KMS-11 (cell line): ENCODE results near the gene AR.

Experiments used
- H2AFZ ChIP-seq: fragments of 200-600 bp; sonication (generic); 2 replicates; pipeline ENCODE4 v1.6.1; 2016; ENCODE audit warnings: antibody characterized with exemption, mixed run types, low read depth
- H3K27ac ChIP-seq: fragments of 200-600 bp; sonication (generic); 2 replicates; pipeline ENCODE4 v1.6.1; 2016; ENCODE audit warnings: mild to moderate bottlenecking, mixed run types
- H3K27me3 ChIP-seq: fragments of 200-600 bp; sonication (generic); 2 replicates; pipeline ENCODE4 v1.6.1; 2017; ENCODE audit warnings: mild to moderate bottlenecking, low read depth, mixed run types, moderate library complexity; ENCODE audit not compliant: insufficient read depth
- H3K36me3 ChIP-seq: fragments of 200-600 bp; sonication (generic); 2 replicates; pipeline ENCODE4 v1.6.1; 2017; ENCODE audit warnings: mild to moderate bottlenecking, mixed run types; ENCODE audit not compliant: insufficient read depth
- H3K4me1 ChIP-seq: fragments of 200-600 bp; sonication (generic); 2 replicates; pipeline ENCODE4 v1.6.1; 2016; ENCODE audit warnings: mild to moderate bottlenecking, low read depth, mixed run types; ENCODE audit not compliant: poor library complexity, severe bottlenecking
- H3K4me2 ChIP-seq: fragments of 200-600 bp; sonication (generic); 2 replicates; pipeline ENCODE4 v1.7.0; 2016; ENCODE audit warnings: mild to moderate bottlenecking, mixed run types
- H3K4me3 ChIP-seq: fragments of 200-600 bp; sonication (generic); IDR thresholded peaks from 2 replicates; pipeline ENCODE4 v1.6.1; 2017; ENCODE audit warnings: low read depth, low read length, mixed read lengths; ENCODE audit not compliant: insufficient read depth
- H3K79me2 ChIP-seq: fragments of 200-600 bp; sonication (generic); 2 replicates; pipeline ENCODE4 v1.6.1; 2016; ENCODE audit warnings: low read depth, mixed run types; ENCODE audit not compliant: insufficient read depth
- H3K9ac ChIP-seq: fragments of 200-600 bp; sonication (generic); 2 replicates; pipeline ENCODE4 v1.6.1; 2016; ENCODE audit warnings: mild to moderate bottlenecking, mixed run types
- H4K20me1 ChIP-seq: fragments of 200-600 bp; sonication (generic); 2 replicates; pipeline ENCODE4 v1.6.1; 2016; ENCODE audit warnings: mild to moderate bottlenecking, mixed run types; ENCODE audit not compliant: insufficient read depth
- TF ChIP-seq, protein P1 (sequence below): fragments of 200-600 bp; sonication (generic); conservative IDR thresholded peaks from 2 replicates; pipeline ENCODE4 v1.6.1; 2017; ENCODE audit warnings: low read depth, mild to moderate bottlenecking, antibody characterized with exemption, low read length, moderate library complexity, mixed read lengths

Gene AR

DNA sequence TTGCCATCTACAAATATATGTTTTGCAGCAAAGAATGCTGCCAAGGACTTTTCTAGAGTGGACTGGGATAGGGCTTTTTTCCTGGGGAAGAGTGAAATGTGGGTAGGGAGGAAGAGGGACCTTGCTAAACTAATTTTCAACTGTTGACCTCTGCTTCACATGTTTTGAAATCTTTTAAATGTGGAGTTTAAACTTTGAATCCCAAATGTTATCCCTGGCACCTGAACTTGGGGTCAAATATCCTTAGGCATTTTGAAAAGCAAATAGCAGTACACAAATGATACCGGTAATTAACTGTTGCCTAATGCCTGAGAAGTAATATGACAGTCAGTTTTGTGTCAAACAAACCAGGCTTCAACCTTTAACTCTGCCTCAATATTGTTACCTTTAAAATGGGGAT lies 7.3 kb upstream of the AR start:
- Histone ChIP-seq H3K79me2 (no peaks in the 10 kb centered on the region), H3K36me3 (no peaks in the 10 kb centered on the region), H4K20me1 (no peaks in the 10 kb centered on the region), H3K27me3 (no peaks in the 10 kb centered on the region), H3K9ac (no peak overlapping the region), H3K4me2 (no peak overlapping the region), H2AFZ (no peak overlapping the region), H3K27ac (no peak overlapping the region), H3K4me3 (no peak overlapping the region), H3K4me1 (no peaks in the 10 kb centered on the region)
- TF ChIP-seq, protein P1, sequence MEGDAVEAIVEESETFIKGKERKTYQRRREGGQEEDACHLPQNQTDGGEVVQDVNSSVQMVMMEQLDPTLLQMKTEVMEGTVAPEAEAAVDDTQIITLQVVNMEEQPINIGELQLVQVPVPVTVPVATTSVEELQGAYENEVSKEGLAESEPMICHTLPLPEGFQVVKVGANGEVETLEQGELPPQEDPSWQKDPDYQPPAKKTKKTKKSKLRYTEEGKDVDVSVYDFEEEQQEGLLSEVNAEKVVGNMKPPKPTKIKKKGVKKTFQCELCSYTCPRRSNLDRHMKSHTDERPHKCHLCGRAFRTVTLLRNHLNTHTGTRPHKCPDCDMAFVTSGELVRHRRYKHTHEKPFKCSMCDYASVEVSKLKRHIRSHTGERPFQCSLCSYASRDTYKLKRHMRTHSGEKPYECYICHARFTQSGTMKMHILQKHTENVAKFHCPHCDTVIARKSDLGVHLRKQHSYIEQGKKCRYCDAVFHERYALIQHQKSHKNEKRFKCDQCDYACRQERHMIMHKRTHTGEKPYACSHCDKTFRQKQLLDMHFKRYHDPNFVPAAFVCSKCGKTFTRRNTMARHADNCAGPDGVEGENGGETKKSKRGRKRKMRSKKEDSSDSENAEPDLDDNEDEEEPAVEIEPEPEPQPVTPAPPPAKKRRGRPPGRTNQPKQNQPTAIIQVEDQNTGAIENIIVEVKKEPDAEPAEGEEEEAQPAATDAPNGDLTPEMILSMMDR = no peak

DNA sequence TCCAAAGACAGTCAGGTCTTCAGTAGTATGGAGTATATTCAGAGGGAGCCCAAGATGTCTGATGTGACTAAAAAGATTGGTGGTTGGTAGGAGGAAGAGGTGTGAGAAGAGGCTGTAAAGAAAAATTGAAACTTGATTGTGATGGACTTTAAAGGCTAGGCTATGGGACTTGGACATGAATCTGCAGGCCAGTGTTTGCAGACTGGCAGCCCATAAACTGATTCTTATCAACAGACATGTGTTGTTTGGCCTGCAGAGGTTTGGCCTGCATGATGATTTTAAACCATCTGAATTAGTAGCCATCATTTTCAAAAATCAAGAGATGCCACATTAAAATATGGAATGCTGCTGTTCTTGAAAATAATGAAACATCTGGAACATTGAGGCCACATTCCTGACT lies 5.4 kb upstream of the AR start:
- H2AFZ ChIP-seq = no peak overlapping the region
- H4K20me1 ChIP-seq = no peaks in the 10 kb centered on the region
- no peaks in the 10 kb centered on the region for H3K27me3 ChIP-seq
- no peak overlapping the region for H3K9ac ChIP-seq
- no peaks in the 10 kb centered on the region for H3K79me2 ChIP-seq
- no peak overlapping the region for H3K4me2 ChIP-seq
- H3K4me1 ChIP-seq = no peaks in the 10 kb centered on the region
- no peak overlapping the region for H3K4me3 ChIP-seq
- H3K27ac ChIP-seq = no peak overlapping the region
- H3K36me3 ChIP-seq = no peaks in the 10 kb centered on the region
- TF ChIP-seq, protein P1 = no peak

DNA sequence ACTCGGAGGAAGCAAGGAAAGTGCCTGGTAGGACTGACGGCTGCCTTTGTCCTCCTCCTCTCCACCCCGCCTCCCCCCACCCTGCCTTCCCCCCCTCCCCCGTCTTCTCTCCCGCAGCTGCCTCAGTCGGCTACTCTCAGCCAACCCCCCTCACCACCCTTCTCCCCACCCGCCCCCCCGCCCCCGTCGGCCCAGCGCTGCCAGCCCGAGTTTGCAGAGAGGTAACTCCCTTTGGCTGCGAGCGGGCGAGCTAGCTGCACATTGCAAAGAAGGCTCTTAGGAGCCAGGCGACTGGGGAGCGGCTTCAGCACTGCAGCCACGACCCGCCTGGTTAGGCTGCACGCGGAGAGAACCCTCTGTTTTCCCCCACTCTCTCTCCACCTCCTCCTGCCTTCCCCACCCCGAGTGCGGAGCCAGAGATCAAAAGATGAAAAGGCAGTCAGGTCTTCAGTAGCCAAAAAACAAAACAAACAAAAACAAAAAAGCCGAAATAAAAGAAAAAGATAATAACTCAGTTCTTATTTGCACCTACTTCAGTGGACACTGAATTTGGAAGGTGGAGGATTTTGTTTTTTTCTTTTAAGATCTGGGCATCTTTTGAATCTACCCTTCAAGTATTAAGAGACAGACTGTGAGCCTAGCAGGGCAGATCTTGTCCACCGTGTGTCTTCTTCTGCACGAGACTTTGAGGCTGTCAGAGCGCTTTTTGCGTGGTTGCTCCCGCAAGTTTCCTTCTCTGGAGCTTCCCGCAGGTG lies 637 bp downstream of the AR start:
- H3K36me3 ChIP-seq = no peaks in the 10 kb centered on the region
- no peak overlapping the region for H3K4me3 ChIP-seq
- no peak overlapping the region for H3K27ac ChIP-seq
- no peak overlapping the region; the same call in 1 of the 2 replicates for H2AFZ ChIP-seq
- TF ChIP-seq, protein P1 = no peak
- H3K4me1 ChIP-seq = no peaks in the 10 kb centered on the region
- no peaks in the 10 kb centered on the region for H3K79me2 ChIP-seq
- no peaks in the 10 kb centered on the region for H4K20me1 ChIP-seq
- H3K4me2 ChIP-seq = no peak overlapping the region
- no peaks in the 10 kb centered on the region for H3K27me3 ChIP-seq
- H3K9ac ChIP-seq = no peak overlapping the region

DNA sequence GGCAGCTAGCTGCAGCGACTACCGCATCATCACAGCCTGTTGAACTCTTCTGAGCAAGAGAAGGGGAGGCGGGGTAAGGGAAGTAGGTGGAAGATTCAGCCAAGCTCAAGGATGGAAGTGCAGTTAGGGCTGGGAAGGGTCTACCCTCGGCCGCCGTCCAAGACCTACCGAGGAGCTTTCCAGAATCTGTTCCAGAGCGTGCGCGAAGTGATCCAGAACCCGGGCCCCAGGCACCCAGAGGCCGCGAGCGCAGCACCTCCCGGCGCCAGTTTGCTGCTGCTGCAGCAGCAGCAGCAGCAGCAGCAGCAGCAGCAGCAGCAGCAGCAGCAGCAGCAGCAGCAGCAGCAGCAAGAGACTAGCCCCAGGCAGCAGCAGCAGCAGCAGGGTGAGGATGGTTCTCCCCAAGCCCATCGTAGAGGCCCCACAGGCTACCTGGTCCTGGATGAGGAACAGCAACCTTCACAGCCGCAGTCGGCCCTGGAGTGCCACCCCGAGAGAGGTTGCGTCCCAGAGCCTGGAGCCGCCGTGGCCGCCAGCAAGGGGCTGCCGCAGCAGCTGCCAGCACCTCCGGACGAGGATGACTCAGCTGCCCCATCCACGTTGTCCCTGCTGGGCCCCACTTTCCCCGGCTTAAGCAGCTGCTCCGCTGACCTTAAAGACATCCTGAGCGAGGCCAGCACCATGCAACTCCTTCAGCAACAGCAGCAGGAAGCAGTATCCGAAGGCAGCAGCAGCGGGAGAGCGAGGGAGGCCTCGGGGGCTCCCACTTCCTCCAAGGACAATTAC lies 1.4 kb downstream of the AR start:
- Histone ChIP-seq H3K4me1 (no peaks in the 10 kb centered on the region), H3K9ac (no peak overlapping the region), H3K4me2 (no peak overlapping the region), H3K4me3 (no peak overlapping the region), H3K79me2 (no peaks in the 10 kb centered on the region), H3K36me3 (no peaks in the 10 kb centered on the region), H2AFZ (peak overlapping the region; percentile 38; the same call in 1 of the 2 replicates), H3K27ac (no peak overlapping the region), H3K27me3 (no peaks in the 10 kb centered on the region), H4K20me1 (no peaks in the 10 kb centered on the region)
- TF ChIP-seq, protein P1 = no peak
